Activated CD8-positive, alpha-beta memory T cell treated with anti-CD3 and anti-CD28 coated beads, Interleukin-2, amount 10 ng/mL, durations not matched to agents 7 days and 5 days (primary cell): ENCODE data around the gene BMP4. TPM values are rescaled to one million over a fixed set of nuclear protein-coding genes. Genes with fewer than 3 reads are reported as not detected.

ENCODE experiments used
- ATAC-seq: fragments of 150-1000 bp; cut with Tn5 transposase; one replicate; pipeline ENCODE4 v1.10.0; 2021; ENCODE audit warnings: moderate library complexity
- CTCF ChIA-PET: fragments of 350-600 bp; sonication (Branson Sonifier 250); formaldehyde crosslinking; loops from one replicate; lab custom pipeline; 2021; ENCODE audit warnings: antibody characterized with exemption; lab: Charles Lee
- DNase-seq: peaks from one replicate; pipeline ENCODE4 v3.0.0-alpha.2; 2020
- H3K27ac Mint-ChIP-seq: one replicate; pipeline ENCODE4 v1.8.0; 2021; ENCODE audit warnings: mild to moderate bottlenecking, mixed read lengths
- H3K27me3 Mint-ChIP-seq: one replicate; pipeline ENCODE4 v1.8.0; 2021; ENCODE audit warnings: mixed read lengths
- H3K36me3 Mint-ChIP-seq: one replicate; pipeline ENCODE4 v1.8.0; 2021; ENCODE audit warnings: mild to moderate bottlenecking, mixed read lengths
- H3K4me1 Mint-ChIP-seq: one replicate; pipeline ENCODE4 v1.8.0; 2021; ENCODE audit warnings: mixed read lengths
- H3K4me3 Mint-ChIP-seq: one replicate; pipeline ENCODE4 v1.8.0; 2021; ENCODE audit warnings: mild to moderate bottlenecking, moderate library complexity, mixed read lengths
- H3K9me3 Mint-ChIP-seq: one replicate; pipeline ENCODE4 v1.8.0; 2022; ENCODE audit warnings: low read depth, mixed read lengths
- total RNA-seq, 2 experiments: library from RNA; stranded (reverse); gene quantifications; one replicate each; pipeline ENCODE4 v1.2.3, GENCODE V29; 2021

BMP4 gene
- total RNA-seq, 2 experiments from 2014 or later, result 0.29 to 0.47 TPM

DNA sequence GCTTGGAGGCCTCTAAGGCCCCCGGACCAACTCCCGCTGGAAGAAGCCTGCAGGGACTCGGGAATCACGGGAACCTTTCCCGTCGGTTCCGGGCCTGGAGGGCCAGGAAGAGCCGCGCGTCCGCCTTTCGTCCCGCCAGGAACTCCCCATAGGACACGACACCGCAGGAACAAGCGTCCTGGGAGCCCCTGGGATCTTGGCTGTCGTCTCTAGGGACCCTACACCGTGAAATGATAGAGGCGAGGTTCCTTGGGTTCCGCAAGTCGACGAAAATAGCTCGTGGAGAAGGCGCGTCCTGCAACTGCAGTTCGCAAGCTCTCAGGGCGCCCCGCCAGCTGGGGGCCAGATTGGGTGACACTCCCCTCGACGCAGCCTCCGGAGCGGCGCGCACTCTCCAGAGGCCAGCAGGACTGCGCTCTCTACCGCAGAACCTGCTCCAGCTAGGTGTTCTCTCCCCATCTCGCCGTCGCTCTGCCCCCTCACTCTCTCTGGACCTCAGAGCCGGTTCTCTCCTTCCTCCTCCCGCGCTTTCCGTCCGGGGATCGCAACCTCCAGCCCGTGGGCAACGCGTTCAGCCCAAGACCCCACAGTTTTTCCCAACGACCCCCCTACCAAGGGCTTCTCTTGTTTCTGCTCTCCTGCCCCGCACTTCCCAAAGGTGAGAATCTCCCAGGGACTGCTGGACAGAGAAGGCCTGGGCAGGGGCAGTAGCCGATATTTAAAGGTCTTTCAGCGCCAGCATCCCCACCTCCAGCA lies 776 bp downstream of the BMP4 start:
- Mint-ChIP-seq H3K4me1 (peaks cover 27% of the 10 kb centered on the region), H3K27ac (no peak overlapping the region), H3K27me3 (peaks cover 80% of the 10 kb centered on the region), H3K4me3 (peak overlapping the region; percentile 27), H3K36me3 (no peaks in the 10 kb centered on the region), H3K9me3 (no peaks in the 10 kb centered on the region)
- ATAC-seq (no peak), DNase-seq (no peak)
- CTCF ChIA-PET, result no interaction called here

DNA sequence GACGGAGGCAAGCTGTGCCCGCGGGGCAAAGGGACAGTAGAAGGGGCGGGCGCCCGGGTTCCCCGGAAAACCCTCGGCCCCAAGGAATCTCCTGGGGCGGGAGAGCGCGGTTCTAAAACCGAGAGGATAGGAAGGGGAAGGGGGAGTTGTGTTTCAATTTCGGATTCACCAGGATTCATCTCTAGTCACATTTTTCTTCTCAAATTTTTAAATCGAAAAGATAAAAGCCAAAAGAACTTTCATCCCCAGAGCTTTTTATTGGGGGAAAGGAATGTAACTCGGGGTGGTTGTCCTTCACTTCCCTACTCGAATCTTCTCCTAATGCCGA lies 1.4 kb downstream of the BMP4 start:
- DNase-seq (no peak), ATAC-seq (no peak)
- peak overlapping the region; percentile 41 for H3K4me3 Mint-ChIP-seq
- no peaks in the 10 kb centered on the region for H3K36me3 Mint-ChIP-seq
- peaks cover 27% of the 10 kb centered on the region for H3K4me1 Mint-ChIP-seq
- H3K27me3 Mint-ChIP-seq, result peaks cover 77% of the 10 kb centered on the region
- no peaks in the 10 kb centered on the region for H3K9me3 Mint-ChIP-seq
- CTCF ChIA-PET, result interaction anchor here (0.6 kb wide), 1 partner anchor 828 kb away, joined by 3 read pairs; no protein-coding TSS in a partner anchor
- H3K27ac Mint-ChIP-seq, result no peak overlapping the region

DNA sequence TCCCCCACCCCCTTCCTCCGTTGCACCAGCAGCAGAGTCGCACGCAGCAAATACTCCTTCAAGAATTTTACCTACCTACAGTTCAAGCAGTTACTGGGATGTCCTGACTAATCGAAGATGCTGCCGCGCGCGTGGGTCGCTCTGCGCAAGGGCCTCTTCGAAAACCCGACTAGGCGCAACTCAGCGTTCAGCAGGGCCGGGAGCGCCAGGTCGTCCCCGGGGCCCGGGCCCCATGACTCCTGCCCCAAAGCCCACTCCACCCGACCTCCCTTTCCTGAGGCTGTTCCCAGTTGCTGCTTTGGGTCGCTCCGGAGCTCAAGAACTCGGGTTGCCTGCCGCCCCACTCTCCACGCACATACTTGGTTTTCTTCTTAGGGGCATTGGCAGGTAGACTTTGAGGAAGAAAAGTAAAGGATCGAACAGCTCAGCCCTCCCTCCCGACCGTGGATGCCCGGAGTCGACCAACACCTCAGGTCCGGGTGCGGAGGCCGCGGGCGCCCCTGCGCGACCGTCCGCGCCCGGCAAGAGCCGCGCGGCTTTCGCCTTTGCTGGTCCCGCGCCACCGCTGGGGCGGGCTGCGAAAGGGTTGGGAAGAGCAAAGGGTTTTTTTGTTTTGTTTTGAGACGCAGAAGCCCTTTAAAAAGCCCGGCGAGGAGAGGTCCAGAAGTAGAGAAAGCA lies 1.9 kb downstream of the BMP4 start:
- Mint-ChIP-seq H3K4me3 (peak overlapping the region; percentile 63), H3K4me1 (peaks cover 27% of the 10 kb centered on the region), H3K9me3 (no peaks in the 10 kb centered on the region), H3K36me3 (no peaks in the 10 kb centered on the region), H3K27me3 (peaks cover 75% of the 10 kb centered on the region), H3K27ac (no peak overlapping the region)
- no peak for DNase-seq
- no peak for ATAC-seq
- CTCF ChIA-PET, result interaction anchor here (0.6 kb wide), 1 partner anchor 828 kb away, joined by 3 read pairs; no protein-coding TSS in a partner anchor

DNA sequence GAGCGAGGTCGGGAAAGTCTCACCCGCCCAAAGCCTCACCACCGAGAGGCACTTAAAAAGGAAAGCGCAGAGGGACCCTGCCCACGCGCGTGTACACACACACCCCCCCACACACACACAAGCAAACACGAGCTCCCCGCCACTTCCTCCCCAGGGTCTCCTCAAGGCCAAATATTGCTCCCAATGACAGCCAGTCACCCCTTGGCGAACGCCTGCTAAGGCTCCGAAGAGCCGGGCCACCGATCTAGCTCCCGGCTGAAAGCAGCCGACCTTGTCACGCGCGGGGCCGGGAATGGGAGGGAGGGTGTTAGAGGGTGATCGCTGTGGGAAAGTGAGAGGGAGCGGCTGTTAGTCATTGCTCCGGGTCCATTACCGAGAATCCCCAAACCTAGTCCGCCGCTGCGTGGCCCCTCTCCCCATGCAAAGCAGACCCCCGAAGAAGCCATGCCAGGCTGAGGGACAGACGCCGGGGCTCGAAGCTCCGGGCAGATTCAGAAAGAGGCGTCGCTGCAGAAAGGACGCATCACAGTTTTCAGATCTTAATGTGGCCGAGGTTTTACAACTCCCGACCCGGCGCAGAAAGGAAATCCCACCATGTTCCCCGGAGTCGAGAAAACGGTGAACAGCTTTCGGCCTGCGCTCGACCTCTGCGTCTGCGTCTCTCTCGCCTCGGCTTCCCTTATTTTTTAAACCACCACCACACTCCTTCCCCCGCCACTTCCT lies 2.6 kb downstream of the BMP4 start:
- H3K27me3 Mint-ChIP-seq, result peaks cover 76% of the 10 kb centered on the region

DNA sequence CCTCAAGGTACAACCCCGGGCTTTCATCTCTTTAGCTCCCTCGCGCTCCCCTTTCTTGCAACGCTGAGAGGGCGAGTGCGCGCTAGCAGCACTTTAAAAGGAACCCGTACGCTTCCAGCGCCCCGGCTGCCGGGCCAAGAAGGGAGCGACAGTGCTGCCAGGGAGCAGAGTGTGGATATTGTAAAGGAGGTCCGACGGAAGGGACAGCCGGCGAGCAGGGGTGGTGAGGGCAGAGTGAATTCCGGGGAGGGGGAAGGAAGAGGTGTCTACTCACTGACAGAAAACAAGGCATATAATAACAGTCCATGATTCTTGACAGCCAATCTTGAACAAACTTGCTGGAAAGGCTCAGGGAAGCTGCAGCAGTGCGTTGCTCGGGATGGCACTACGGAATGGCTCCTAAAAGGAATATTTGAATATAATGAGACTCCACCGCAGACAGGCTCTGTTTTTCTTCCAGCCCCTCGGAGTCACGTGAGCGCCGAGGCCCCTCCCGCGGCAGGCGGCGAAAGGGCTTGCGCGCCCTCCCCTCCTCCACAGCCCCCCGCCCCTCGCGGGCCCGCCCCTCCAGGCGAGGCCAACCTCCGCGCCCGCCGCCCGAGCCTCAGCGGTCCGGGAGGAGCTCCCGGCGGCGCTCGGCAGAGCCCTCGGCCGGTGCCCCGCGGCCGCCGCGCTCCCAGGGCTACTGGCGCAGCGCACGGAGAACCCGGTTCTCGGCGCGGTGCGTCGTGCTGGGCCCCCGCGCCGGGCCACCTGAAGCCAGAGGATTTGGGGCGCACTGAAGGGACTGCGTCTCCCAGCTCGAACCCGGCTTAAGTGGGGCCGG lies 3.4 kb downstream of the BMP4 start:
- H3K27ac Mint-ChIP-seq, result no peak overlapping the region
- H3K27me3 Mint-ChIP-seq, result peaks cover 81% of the 10 kb centered on the region
- no peak for DNase-seq
- peaks cover 27% of the 10 kb centered on the region for H3K4me1 Mint-ChIP-seq
- no peaks in the 10 kb centered on the region for H3K36me3 Mint-ChIP-seq
- ATAC-seq, result peak; percentile 47
- H3K9me3 Mint-ChIP-seq, result no peaks in the 10 kb centered on the region
- CTCF ChIA-PET, result interaction anchor here (0.6 kb wide), 1 partner anchor 24 kb away, joined by 3 read pairs; no protein-coding TSS in a partner anchor
- peak overlapping the region; percentile 63 for H3K4me3 Mint-ChIP-seq

More for the DNA sequence above, 2.6 kb downstream of the BMP4 start:
- no peaks in the 10 kb centered on the region for H3K36me3 Mint-ChIP-seq
- no peaks in the 10 kb centered on the region for H3K9me3 Mint-ChIP-seq
- DNase-seq, result no peak
- peak overlapping the region; percentile 63 for H3K4me3 Mint-ChIP-seq
- H3K27ac Mint-ChIP-seq, result no peak overlapping the region
- no peak for ATAC-seq
- CTCF ChIA-PET, result interaction anchor here (0.6 kb wide), 1 partner anchor 23 kb away, joined by 3 read pairs; no protein-coding TSS in a partner anchor
- peaks cover 27% of the 10 kb centered on the region for H3K4me1 Mint-ChIP-seq

DNA sequence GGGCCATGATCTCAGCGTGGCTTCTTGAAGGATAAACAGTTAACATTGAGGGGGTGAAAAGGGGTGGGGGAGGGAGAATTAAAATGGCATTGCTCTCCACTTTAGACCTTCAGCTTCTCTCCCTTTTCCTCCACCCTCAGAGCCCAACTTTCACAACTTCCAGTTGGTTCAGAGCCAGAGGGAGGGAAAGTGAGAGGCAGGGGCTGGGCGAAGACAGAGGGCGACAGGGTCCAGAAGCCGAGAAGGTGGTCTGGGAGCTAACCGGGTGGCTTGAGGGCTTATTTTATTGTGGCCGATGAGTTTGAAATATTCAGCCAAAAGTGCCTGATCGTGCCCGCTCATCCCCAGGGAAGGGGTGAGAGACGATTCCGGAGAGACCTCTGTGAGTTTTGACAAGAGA lies 4.1 kb downstream of the BMP4 start:
- H3K9me3 Mint-ChIP-seq, result no peaks in the 10 kb centered on the region
- peaks cover 82% of the 10 kb centered on the region for H3K27me3 Mint-ChIP-seq
- no peaks in the 10 kb centered on the region for H3K36me3 Mint-ChIP-seq
- DNase-seq, result no peak
- H3K4me1 Mint-ChIP-seq, result peaks cover 27% of the 10 kb centered on the region
- CTCF ChIA-PET, result no interaction called here
- ATAC-seq, result no peak
- H3K4me3 Mint-ChIP-seq, result no peak overlapping the region
- H3K27ac Mint-ChIP-seq, result no peak overlapping the region

DNA sequence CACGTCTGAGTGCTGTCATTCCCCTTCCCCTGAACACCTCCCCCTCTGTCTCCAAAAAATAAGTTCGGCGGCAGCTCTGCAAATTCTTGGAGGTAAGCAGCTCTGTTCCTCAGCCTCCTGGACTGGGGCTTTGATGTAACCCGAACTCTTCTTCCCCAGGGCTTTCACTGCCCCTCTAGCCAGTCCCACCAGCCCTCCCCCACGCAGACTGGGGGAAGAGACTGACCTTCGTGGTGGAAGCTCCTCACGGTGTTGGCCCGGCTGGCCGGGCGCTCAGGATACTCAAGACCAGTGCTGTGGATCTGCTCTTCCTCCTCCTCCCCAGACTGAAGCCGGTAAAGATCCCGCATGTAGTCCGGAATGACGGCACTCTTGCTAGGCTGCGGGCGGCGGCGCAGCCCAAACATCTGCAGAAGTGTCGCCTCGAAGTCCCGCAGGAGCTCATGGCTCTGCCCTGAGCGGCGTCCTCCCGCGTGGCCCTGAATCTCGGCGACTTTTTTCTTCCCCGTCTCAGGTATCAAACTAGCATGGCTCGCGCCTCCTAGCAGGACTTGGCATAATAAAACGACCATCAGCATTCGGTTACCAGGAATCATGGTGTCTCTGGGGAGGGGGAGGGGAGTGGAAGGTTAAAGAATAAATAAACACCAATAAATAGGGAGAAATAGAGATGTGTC lies 4.9 kb downstream of the BMP4 start:
- ATAC-seq (no peak), DNase-seq (no peak)
- no peaks in the 10 kb centered on the region for H3K36me3 Mint-ChIP-seq
- no peak overlapping the region for H3K27ac Mint-ChIP-seq
- H3K4me1 Mint-ChIP-seq, result peaks cover 23% of the 10 kb centered on the region
- H3K4me3 Mint-ChIP-seq, result no peak overlapping the region
- H3K9me3 Mint-ChIP-seq, result no peaks in the 10 kb centered on the region
- H3K27me3 Mint-ChIP-seq, result peaks cover 84% of the 10 kb centered on the region
- CTCF ChIA-PET, result no interaction called here

DNA sequence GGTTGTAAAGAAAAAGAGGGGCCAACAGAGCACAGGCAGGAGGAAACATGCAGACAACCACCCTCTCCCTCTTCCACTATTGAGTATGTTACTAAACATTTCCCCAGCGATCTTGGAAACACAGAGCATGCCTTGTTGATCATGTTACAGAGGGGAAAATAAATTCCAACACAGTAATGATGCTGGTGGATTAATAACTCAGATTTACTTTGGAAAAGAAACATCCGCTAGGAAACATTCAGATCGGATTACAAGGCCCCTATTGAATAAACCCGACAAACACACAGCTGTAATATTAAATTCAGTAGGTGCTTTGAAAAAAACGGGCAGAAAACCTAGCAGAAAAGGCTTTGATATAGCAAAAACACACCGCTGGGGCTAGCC lies 5.4 kb downstream of the BMP4 start:
- DNase-seq, result no peak
- Mint-ChIP-seq H3K27ac (no peak overlapping the region), H3K4me3 (no peak overlapping the region), H3K9me3 (no peaks in the 10 kb centered on the region), H3K4me1 (peaks cover 23% of the 10 kb centered on the region), H3K36me3 (no peaks in the 10 kb centered on the region), H3K27me3 (peaks cover 83% of the 10 kb centered on the region)
- ATAC-seq, result no peak
- CTCF ChIA-PET, result no interaction called here

DNA sequence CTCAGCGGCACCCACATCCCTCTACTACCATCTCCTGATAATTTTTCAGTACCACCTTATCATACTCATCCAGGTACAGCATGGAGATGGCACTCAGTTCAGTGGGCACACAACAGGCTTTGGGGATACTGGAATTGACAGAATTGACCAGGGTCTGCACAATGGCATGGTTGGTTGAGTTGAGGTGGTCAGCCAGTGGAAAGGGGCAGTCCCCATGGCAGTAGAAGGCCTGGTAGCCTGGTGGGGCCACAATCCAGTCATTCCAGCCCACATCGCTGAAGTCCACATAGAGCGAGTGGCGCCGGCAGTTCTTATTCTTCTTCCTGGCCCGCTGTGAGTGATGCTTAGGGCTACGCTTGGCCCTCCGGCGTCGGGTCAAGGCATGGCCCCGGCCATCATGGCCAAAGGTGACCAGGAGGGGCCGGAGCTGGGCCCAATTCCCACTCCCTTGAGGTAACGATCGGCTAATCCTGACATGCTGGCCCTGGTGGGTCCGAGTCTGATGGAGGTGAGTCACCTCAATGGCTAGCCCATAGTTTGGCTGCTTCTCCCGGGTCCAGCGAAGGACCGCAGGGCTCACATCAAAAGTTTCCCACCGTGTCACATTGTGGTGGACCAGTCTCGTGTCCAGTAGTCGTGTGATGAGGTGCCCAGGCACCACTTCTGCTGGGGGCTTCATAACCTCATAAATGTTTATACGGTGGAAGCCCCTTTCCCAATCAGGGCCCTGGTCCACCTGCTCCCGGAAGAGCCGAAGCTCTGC lies 6.4 kb downstream of the BMP4 start:
- H3K27ac Mint-ChIP-seq, result no peak overlapping the region
- no peaks in the 10 kb centered on the region for H3K9me3 Mint-ChIP-seq
- CTCF ChIA-PET, result no interaction called here
- H3K4me3 Mint-ChIP-seq, result no peak overlapping the region
- H3K27me3 Mint-ChIP-seq, result peaks cover 82% of the 10 kb centered on the region
- no peaks in the 10 kb centered on the region for H3K36me3 Mint-ChIP-seq
- DNase-seq, result no peak
- no peak for ATAC-seq
- H3K4me1 Mint-ChIP-seq, result peaks cover 15% of the 10 kb centered on the region

DNA sequence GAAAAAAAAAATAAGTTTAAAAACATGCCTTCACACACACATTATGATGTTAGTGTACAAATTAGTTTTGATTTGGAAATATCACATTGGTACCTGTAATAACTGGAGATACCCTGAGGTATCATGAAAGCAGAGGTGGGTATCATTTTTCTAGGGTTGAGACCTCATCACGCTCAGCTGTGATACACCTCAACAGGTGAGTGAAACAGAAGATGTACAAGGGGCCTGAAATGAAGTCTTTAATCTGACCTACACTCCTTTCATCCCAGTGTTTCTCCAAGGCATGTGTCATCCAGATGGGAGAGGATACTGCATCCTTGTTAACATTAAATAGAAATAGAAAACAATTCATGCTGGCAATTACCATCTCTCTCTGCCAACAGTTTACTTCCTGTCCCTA lies 7.4 kb downstream of the BMP4 start:
- no peaks in the 10 kb centered on the region for H3K36me3 Mint-ChIP-seq
- H3K27me3 Mint-ChIP-seq, result peaks cover 82% of the 10 kb centered on the region
- no peak overlapping the region for H3K27ac Mint-ChIP-seq
- H3K4me3 Mint-ChIP-seq, result no peak overlapping the region
- no peak for DNase-seq
- ATAC-seq, result no peak
- CTCF ChIA-PET, result no interaction called here
- no peaks in the 10 kb centered on the region for H3K9me3 Mint-ChIP-seq
- peaks cover 10% of the 10 kb centered on the region for H3K4me1 Mint-ChIP-seq

DNA sequence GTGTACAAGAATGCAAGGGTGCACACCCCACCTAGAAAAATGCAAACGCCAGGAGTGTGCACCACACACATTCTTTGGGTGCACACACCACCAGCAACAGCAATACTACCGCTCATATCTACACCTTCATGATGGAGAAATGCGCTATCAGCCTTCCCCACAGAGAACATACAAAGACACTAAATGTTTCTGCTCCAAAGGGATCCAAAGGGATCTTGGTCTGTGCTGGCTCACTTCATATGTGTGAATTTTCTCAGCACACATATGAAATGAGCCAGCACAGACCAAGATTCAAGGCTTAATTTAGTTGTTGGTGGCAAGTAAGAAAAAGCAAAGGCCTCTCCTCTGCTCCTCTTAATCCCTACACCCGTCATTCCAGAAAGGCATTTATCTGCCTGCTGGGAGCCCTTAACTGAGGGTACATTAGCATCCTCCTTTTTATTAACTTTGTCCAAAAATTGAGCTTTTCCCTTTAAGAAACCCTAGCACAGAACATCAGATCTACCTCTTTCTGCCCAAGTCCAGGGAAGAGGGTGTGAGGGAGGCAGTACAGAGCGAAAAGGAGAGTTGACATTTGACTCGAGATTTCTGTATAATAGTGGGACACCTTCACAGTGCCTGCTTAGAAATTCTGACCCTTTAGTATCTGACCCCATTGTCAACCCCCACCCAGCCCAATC lies 8.3 kb downstream of the BMP4 start:
- no peak for DNase-seq
- no peaks in the 10 kb centered on the region for H3K36me3 Mint-ChIP-seq
- H3K9me3 Mint-ChIP-seq, result no peaks in the 10 kb centered on the region
- ATAC-seq, result no peak
- H3K27me3 Mint-ChIP-seq, result peaks cover 82% of the 10 kb centered on the region
- CTCF ChIA-PET, result no interaction called here
- peaks cover 4% of the 10 kb centered on the region for H3K4me1 Mint-ChIP-seq
- no peak overlapping the region for H3K4me3 Mint-ChIP-seq
- no peak overlapping the region for H3K27ac Mint-ChIP-seq
